CD14-positive monocyte (primary cell): ENCODE results near the gene CTNND2. TPM values are rescaled to one million over a fixed set of nuclear protein-coding genes. Genes with fewer than 3 reads are reported as not detected.

Experiments
- DNase-seq, 3 donors: peaks; one replicate each; pipeline ENCODE4 v3.0.0-alpha.2; 2011 to 2022
- H2AFZ ChIP-seq: 2 replicates; pipeline ENCODE4 v1.6.0; 2012; ENCODE audit warnings: mild to moderate bottlenecking, low read depth, low read length, inconsistent platforms; ENCODE audit not compliant: insufficient read depth, poor library complexity, severe bottlenecking
- H3K27ac ChIP-seq, 2 donors: 1 replicate in 1 of 2; 2 replicates in 1 of 2; pipeline ENCODE4 v1.5.1; 2012 to 2013; ENCODE audit warnings: low read length in 2 of 2, control low read depth in 1 of 2, inconsistent platforms in 1 of 2, low read depth in 1 of 2, mild to moderate bottlenecking in 1 of 2
- H3K27me3 ChIP-seq, 2 donors: one replicate each; pipeline versions ENCODE4 v1.6.0 to v1.6.1; 2011 to 2013; ENCODE audit warnings: low read length in 2 of 2; ENCODE audit not compliant: control insufficient read depth in 2 of 2, insufficient read depth in 2 of 2
- H3K36me3 ChIP-seq, 2 donors: replicated peaks in 1 of 2; 1 replicate in 1 of 2; 2 replicates in 1 of 2; pipeline versions ENCODE4 v1.5.1 to v1.6.1; 2012 to 2013; ENCODE audit warnings: low read length in 2 of 2, control low read depth in 1 of 2, inconsistent platforms in 1 of 2, mild to moderate bottlenecking in 1 of 2; ENCODE audit not compliant: insufficient read depth in 2 of 2, control insufficient read depth in 1 of 2
- H3K4me1 ChIP-seq, 2 donors: 1 replicate in 1 of 2; 2 replicates in 1 of 2; pipeline versions ENCODE4 v1.5.1 to v1.6.1; 2012 to 2013; ENCODE audit warnings: low read length in 2 of 2, control low read depth in 1 of 2, inconsistent platforms in 1 of 2, mild to moderate bottlenecking in 1 of 2, moderate library complexity in 1 of 2; ENCODE audit not compliant: insufficient read depth in 2 of 2, control insufficient read depth in 1 of 2
- H3K4me2 ChIP-seq: replicated peaks from 2 replicates; pipeline ENCODE3; 2012; ENCODE audit warnings: low read length, moderate library complexity, mild to moderate bottlenecking; ENCODE audit not compliant: poor library complexity, severe bottlenecking; ENCODE audit errors: extremely low read depth
- H3K4me3 ChIP-seq, 3 experiments: fragments of 200-600 bp in 1 of 3; sonication (generic) in 1 of 3; replicated peaks in 1 of 3; 1 replicate in 2 of 3; 2 replicates in 1 of 3; pipeline ENCODE4 v1.5.1; 2011 to 2013; ENCODE audit warnings: low read length in 3 of 3, mild to moderate bottlenecking in 3 of 3, control low read depth in 2 of 3, low read depth in 2 of 3, inconsistent platforms in 1 of 3, moderate library complexity in 1 of 3
- H3K79me2 ChIP-seq: 2 replicates; pipeline ENCODE4 v1.6.0; 2012; ENCODE audit warnings: mild to moderate bottlenecking, control low read depth, inconsistent platforms, low read length, moderate library complexity; ENCODE audit not compliant: insufficient read depth
- H3K9ac ChIP-seq: 2 replicates; pipeline ENCODE4 v1.6.0; 2017; ENCODE audit warnings: low read length, mild to moderate bottlenecking; ENCODE audit not compliant: insufficient read depth, poor library complexity, severe bottlenecking
- H3K9me3 ChIP-seq, 2 donors: replicated peaks in 1 of 2; 1 replicate in 1 of 2; 2 replicates in 1 of 2; pipeline versions ENCODE4 v1.5.1 to v1.6.1; 2012 to 2013; ENCODE audit warnings: low read length in 2 of 2, control low read depth in 1 of 2; ENCODE audit not compliant: control insufficient read depth in 1 of 2, insufficient read depth in 1 of 2
- H4K20me1 ChIP-seq: 2 replicates; pipeline ENCODE4 v1.6.0; 2012; ENCODE audit warnings: mild to moderate bottlenecking, low read length, control low read depth, moderate library complexity; ENCODE audit not compliant: insufficient read depth
- H3K27ac Mint-ChIP-seq, 7 donors: one replicate each; pipeline ENCODE4 v1.8.0; 2020; ENCODE audit warnings: mild to moderate bottlenecking in 7 of 7, mixed read lengths in 7 of 7, moderate library complexity in 6 of 7, inconsistent platforms in 2 of 7
- H3K27me3 Mint-ChIP-seq, 3 donors: one replicate each; pipeline ENCODE4 v1.8.0; 2021 to 2022; ENCODE audit warnings: low read depth in 3 of 3, mild to moderate bottlenecking in 3 of 3, mixed read lengths in 3 of 3, moderate library complexity in 3 of 3, inconsistent platforms in 1 of 3
- H3K36me3 Mint-ChIP-seq, 2 donors: one replicate each; pipeline ENCODE4 v1.8.0; 2020; ENCODE audit warnings: mixed read lengths in 2 of 2, inconsistent platforms in 1 of 2, mild to moderate bottlenecking in 1 of 2
- H3K4me1 Mint-ChIP-seq: one replicate; pipeline ENCODE4 v1.8.0; 2020; ENCODE audit warnings: mild to moderate bottlenecking, mixed read lengths
- H3K4me3 Mint-ChIP-seq, 2 donors: one replicate each; pipeline ENCODE4 v1.8.0; 2020; ENCODE audit warnings: mild to moderate bottlenecking in 2 of 2, mixed read lengths in 2 of 2, moderate library complexity in 1 of 2
- H3K9me3 Mint-ChIP-seq, 7 donors: one replicate each; pipeline ENCODE4 v1.8.0; 2020 to 2022; ENCODE audit warnings: mixed read lengths in 7 of 7, mild to moderate bottlenecking in 6 of 7, moderate library complexity in 6 of 7, inconsistent platforms in 2 of 7
- whole genome bisulfite sequencing: methylation state at CpG from one replicate; pipeline ENCODE4 v1.1.5; 2013; ENCODE audit warnings: missing lambda C conversion rate; ENCODE audit not compliant: insufficient coverage; 5-methylcytosine and 5-hydroxymethylcytosine counted together
- intact Hi-C, 2 donors: fragments of 100-400 bp; cut with micrococcal nuclease; formaldehyde crosslinking; loops; one replicate each; pipeline versions ENCODE4 v1.15.0 to v1.15.1; 2023
- polyA plus RNA-seq, 3 donors: library from polyadenylated mRNA; depleted of rRNA in 1 of 3; unstranded in 2 of 3; stranded (reverse) in 1 of 3; fragments of 300-500 nt in 2 of 3; fragments of >200 nt in 1 of 3; fragmentation: Illumina TruSeq in 2 of 3; gene quantifications; 1 replicate in 2 of 3; 2 replicates in 1 of 3; pipeline ENCODE4 v1.2.3, GENCODE V29; 2012 to 2021
- TF ChIP-seq, protein P1 (sequence below): fragments of 200-600 bp; IDR thresholded peaks from one replicate; pipeline ENCODE4 v1.8.0; 2022; ENCODE audit warnings: antibody characterized with exemption, mild to moderate bottlenecking

CTNND2 gene
- polyA plus RNA-seq, 3 donors, result not detected

DNA sequence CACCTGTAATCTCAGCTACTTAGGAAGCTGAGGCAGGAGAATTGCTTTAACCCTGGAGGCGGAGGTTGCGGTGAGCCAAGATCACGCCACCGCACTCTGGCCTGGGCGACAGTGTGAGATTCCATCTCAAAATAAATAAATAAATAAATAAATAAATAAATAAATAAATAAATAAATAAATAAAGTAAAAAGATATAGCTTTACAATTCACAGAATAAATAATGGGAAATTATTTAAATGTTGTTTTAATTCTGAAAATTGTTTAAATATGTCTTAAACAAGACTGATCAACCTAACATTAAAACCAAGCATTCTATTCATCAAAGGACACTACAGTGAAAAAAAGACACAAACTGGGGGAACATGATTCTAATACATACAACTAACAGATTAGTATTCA, 357.1 kb downstream of the CTNND2 start:
- Mint-ChIP-seq H3K9me3 (peaks cover 0 to 10% (median 1%) of the 10 kb centered on the region in 7 donors), H3K27me3 (peaks cover 2 to 4% (median 3%) of the 10 kb centered on the region in 3 donors), H3K4me1 (no peaks in the 10 kb centered on the region), H3K4me3 (no peak overlapping the region), H3K27ac (no peak overlapping the region), H3K36me3 (no peaks in the 10 kb centered on the region)
- Histone ChIP-seq H3K27me3 (no peaks in the 10 kb centered on the region), H3K27ac (no peak overlapping the region), H3K9ac (no peak overlapping the region), H3K79me2 (no peaks in the 10 kb centered on the region), H3K4me3 (no peak overlapping the region), H4K20me1 (no peaks in the 10 kb centered on the region), H3K4me1 (no peaks in the 10 kb centered on the region), H3K36me3 (no peaks in the 10 kb centered on the region), H3K9me3 (no peaks in the 10 kb centered on the region), H3K4me2 (no peak overlapping the region), H2AFZ (no peak overlapping the region)
- TF ChIP-seq, protein P1, sequence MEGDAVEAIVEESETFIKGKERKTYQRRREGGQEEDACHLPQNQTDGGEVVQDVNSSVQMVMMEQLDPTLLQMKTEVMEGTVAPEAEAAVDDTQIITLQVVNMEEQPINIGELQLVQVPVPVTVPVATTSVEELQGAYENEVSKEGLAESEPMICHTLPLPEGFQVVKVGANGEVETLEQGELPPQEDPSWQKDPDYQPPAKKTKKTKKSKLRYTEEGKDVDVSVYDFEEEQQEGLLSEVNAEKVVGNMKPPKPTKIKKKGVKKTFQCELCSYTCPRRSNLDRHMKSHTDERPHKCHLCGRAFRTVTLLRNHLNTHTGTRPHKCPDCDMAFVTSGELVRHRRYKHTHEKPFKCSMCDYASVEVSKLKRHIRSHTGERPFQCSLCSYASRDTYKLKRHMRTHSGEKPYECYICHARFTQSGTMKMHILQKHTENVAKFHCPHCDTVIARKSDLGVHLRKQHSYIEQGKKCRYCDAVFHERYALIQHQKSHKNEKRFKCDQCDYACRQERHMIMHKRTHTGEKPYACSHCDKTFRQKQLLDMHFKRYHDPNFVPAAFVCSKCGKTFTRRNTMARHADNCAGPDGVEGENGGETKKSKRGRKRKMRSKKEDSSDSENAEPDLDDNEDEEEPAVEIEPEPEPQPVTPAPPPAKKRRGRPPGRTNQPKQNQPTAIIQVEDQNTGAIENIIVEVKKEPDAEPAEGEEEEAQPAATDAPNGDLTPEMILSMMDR, result no peak
- DNase-seq, result no peak
- no CpG with 5 or more reads among the region's 5 CpGs for WGBS
- intact Hi-C loops, result no loop called here

DNA sequence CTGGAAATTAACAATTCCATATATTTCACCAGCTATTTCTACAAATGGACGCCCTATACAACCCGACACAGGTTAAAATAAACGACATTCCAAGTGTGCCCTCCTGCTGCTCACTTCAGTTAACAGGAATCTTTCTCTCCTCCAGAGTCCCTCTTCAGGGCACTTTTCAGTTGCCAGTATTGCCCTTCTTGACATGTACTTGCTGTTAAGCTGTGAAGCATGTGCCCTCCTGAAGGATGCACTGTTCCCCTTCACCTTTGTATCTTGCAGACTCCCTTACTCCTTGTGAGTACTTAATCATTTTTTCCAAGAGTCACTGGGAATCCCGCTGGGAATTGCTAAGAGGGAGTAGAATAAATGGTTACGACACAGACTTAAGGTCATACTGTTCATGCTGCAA, 364.1 kb downstream of the CTNND2 start:
- Mint-ChIP-seq H3K4me3 (no peak overlapping the region), H3K27ac (no peak overlapping the region), H3K4me1 (no peaks in the 10 kb centered on the region), H3K36me3 (no peaks in the 10 kb centered on the region), H3K27me3 (peaks cover 2 to 3% (median 2%) of the 10 kb centered on the region in 3 donors), H3K9me3 (peaks cover 0 to 6% (median 1%) of the 10 kb centered on the region in 7 donors)
- H3K4me2 ChIP-seq, result no peak overlapping the region
- no peaks in the 10 kb centered on the region for H3K79me2 ChIP-seq
- H3K9ac ChIP-seq, result no peak overlapping the region
- DNase-seq, result no peak
- intact Hi-C loops, result no loop called here
- H3K4me1 ChIP-seq, result no peaks in the 10 kb centered on the region
- H3K27me3 ChIP-seq, result no peaks in the 10 kb centered on the region
- 96% methylated on average over 5 of the region's 5 CpGs for WGBS
- no peak overlapping the region for H3K27ac ChIP-seq
- H3K36me3 ChIP-seq, result no peaks in the 10 kb centered on the region
- no peaks in the 10 kb centered on the region for H4K20me1 ChIP-seq
- H3K9me3 ChIP-seq, result no peaks in the 10 kb centered on the region
- TF ChIP-seq, protein P1, result no peak
- no peak overlapping the region for H3K4me3 ChIP-seq
- H2AFZ ChIP-seq, result no peak overlapping the region
